HG03280 (cell line): ENCODE results near the gene SPTB.
"Not testable (repeated sequence)": the region's sequence is repeated elsewhere in the genome, so short reads cannot be mapped to it uniquely, and the experiment has no call there.

Experiments
- ATAC-seq: cut with Tn5 transposase; IDR thresholded peaks from one replicate; pipeline ENCODE4 v1.9.1; 2021; ENCODE audit warnings: mild to moderate bottlenecking, moderate library complexity; ENCODE audit not compliant: unreplicated experiment

The SPTB gene

GRCh38 chr14:64879635-64880220 is at the start of gene SPTB:
TSS of gene SPTB (minus strand) at chr14:64879907. CDS start at chr14:64823094, 56,813 bp downstream.
- ATAC-seq, result peak; percentile 45

GRCh38 chr14:64929014-64929359 is 49.3 kb upstream of the SPTB start:
- no peak for ATAC-seq

GRCh38 chr14:64928239-64929013 is 48.7 kb upstream of the SPTB start:
- ATAC-seq, result peak; percentile 68

GRCh38 chr14:64927031-64927430 is 47.3 kb upstream of the SPTB start:
- ATAC-seq, result no peak

GRCh38 chr14:64926398-64926995 is 46.8 kb upstream of the SPTB start:
- no peak for ATAC-seq

- ATAC-seq, result no peak
These were observed 43.3 kb upstream of the SPTB start for GRCh38 chr14:64923015-64923414.

- ATAC-seq, result no peak
These were observed 40.8 kb upstream of the SPTB start for GRCh38 chr14:64920465-64920864.

GRCh38 chr14:64919618-64920017 is 39.9 kb upstream of the SPTB start:
- ATAC-seq, result no peak

GRCh38 chr14:64919215-64919614 is 39.5 kb upstream of the SPTB start:
- ATAC-seq, result no peak

- ATAC-seq, result no peak
These were observed 38.5 kb upstream of the SPTB start for GRCh38 chr14:64918216-64918615.

GRCh38 chr14:64915797-64916196 is 36.1 kb upstream of the SPTB start:
- no peak for ATAC-seq

GRCh38 chr14:64915029-64915424 is 35.3 kb upstream of the SPTB start:
- ATAC-seq, result no peak

GRCh38 chr14:64914237-64915028 is 34.7 kb upstream of the SPTB start, which contains the start of gene CHURC1:
TSS of gene CHURC1 (plus strand) at chr14:64914455. CDS start at chr14:64914496, 41 bp downstream.
- ATAC-seq, result peak; percentile 96

- not testable (repeated sequence) for ATAC-seq
These were observed 33.8 kb upstream of the SPTB start for GRCh38 chr14:64913477-64913876.

- ATAC-seq, result no peak
These were observed 32.6 kb upstream of the SPTB start for GRCh38 chr14:64912261-64912660.

- no peak for ATAC-seq
These were observed 31.3 kb upstream of the SPTB start for GRCh38 chr14:64910847-64911495.

GRCh38 chr14:64906022-64906421 is 26.3 kb upstream of the SPTB start:
- no peak for ATAC-seq

- no peak for ATAC-seq
These were observed 20.3 kb upstream of the SPTB start for GRCh38 chr14:64899958-64900357.

GRCh38 chr14:64891839-64892375 is 12.2 kb upstream of the SPTB start:
- ATAC-seq, result no peak

- no peak for ATAC-seq
These were observed 11.6 kb upstream of the SPTB start for GRCh38 chr14:64891173-64891838.
